ENCODE measurements around the gene RTN3. TPM values are rescaled to one million over a fixed set of nuclear protein-coding genes. Genes with fewer than 3 reads are reported as not detected.

Gene RTN3
- total RNA-seq, 1 experiment from 2014 or later, result 173 TPM

GRCh38 chr11:63671322-63672155, 9.8 kb upstream of the RTN3 start, which contains the start of gene ATL3:
ATL3 (minus strand) TSS chr11:63671376; CDS start chr11:63671335, 41 bp downstream.
- peaks cover 17 to 21% of the 10 kb centered on the region in 2 experiments for H3K4me1 Mint-ChIP-seq
- no peak within 1 kb of the TSS for H2BK20ac ChIP-seq (ENCODE audit: low read depth, low read length, poor library complexity, severe bottlenecking)
- no CpG with 5 or more reads among the region's 69 CpGs for WGBS (ENCODE audit: extremely low coverage, insufficient read length, low lambda C conversion rate)

More at GRCh38 chr11:63671322-63672155, 9.8 kb upstream of the RTN3 start, which contains the start of gene ATL3:
- Histone ChIP-seq H3K9ac (ENCODE audit: extremely low read depth, insufficient read length, low read length) (peak within 1 kb of the TSS; percentile 42), H4K8ac (replicated peaks; ENCODE audit: insufficient read length, low read depth, low read length) (no peak within 1 kb of the TSS), H3T11ph (ENCODE audit: low read length) (no peak within 1 kb of the TSS), H3K23me2 (ENCODE audit: insufficient read length, low read depth, low read length, poor library complexity, severe bottlenecking) (peaks cover 7% of the 10 kb centered on the region), H2BK120ac (ENCODE audit: low read depth, low read length, poor library complexity, severe bottlenecking) (no peak within 1 kb of the TSS), H3K56ac (ENCODE audit: insufficient read length, low read depth, low read length) (no peak within 1 kb of the TSS), H3K79me2 (ENCODE audit: insufficient read depth, low read length) (peaks cover 4% of the 10 kb centered on the region; the same call in 1 of the 2 replicates), H2AK5ac (ENCODE audit: insufficient read length, low read length) (no peak within 1 kb of the TSS), H2BK15ac (ENCODE audit: low read depth, low read length) (no peak within 1 kb of the TSS; the same call in 1 of the 2 replicates), H4K91ac (ENCODE audit: insufficient read length, low read depth, low read length) (no peak within 1 kb of the TSS), H4K20me1 (ENCODE audit: control insufficient read depth, insufficient read depth, insufficient read length) (no peaks in the 10 kb centered on the region), H3K4me2 (ENCODE audit: insufficient read depth, insufficient read length, low read length) (peak within 1 kb of the TSS; percentile 80), H2AFZ (ENCODE audit: low read length) (no peak within 1 kb of the TSS), H3K79me1 (ENCODE audit: insufficient read depth, low read depth, low read length, poor library complexity, severe bottlenecking) (peaks cover 8% of the 10 kb centered on the region), H3K27me3 (ENCODE audit: insufficient read depth, low read length) (no peaks in the 10 kb centered on the region), H3K4me1 (ENCODE audit: insufficient read depth, low read length) (no peaks in the 10 kb centered on the region; the same call in 1 of the 2 replicates), H3K14ac (ENCODE audit: insufficient read depth, low read length) (peak within 1 kb of the TSS; percentile 31; the same call in 1 of the 2 replicates), H2BK5ac (ENCODE audit: insufficient read length, low read length) (no peak within 1 kb of the TSS), H3K27ac (ENCODE audit: insufficient read length, low read depth, low read length) (no peak within 1 kb of the TSS), H2BK12ac (ENCODE audit: insufficient read length, low read depth, low read length) (no peak within 1 kb of the TSS), H3K18ac (ENCODE audit: insufficient read length, low read depth, low read length) (peak within 1 kb of the TSS; percentile 24), H4K5ac (ENCODE audit: insufficient read length, low read depth, low read length) (no peak within 1 kb of the TSS), H3K9me3 (ENCODE audit: control insufficient read depth, low read depth, low read length) (no peaks in the 10 kb centered on the region), H3K4ac (ENCODE audit: low read depth, low read length) (no peak within 1 kb of the TSS), H3K23ac (ENCODE audit: insufficient read length, low read depth, low read length) (no peak within 1 kb of the TSS)
- peak within 1 kb of the TSS; percentile 61 to 75 for H3K4me3 Mint-ChIP-seq
- H3K36me3 Mint-ChIP-seq (ENCODE audit: insufficient read depth in 1 of 3, low read depth in 3 of 3), result peaks cover 0 to 14% (median 3%) of the 10 kb centered on the region in 3 experiments; a peak in 5 of 7 replicates
- peaks cover 12% of the 10 kb centered on the region for H3K27me3 Mint-ChIP-seq (ENCODE audit: low read depth)
- TF ChIP-seq, protein P1, sequence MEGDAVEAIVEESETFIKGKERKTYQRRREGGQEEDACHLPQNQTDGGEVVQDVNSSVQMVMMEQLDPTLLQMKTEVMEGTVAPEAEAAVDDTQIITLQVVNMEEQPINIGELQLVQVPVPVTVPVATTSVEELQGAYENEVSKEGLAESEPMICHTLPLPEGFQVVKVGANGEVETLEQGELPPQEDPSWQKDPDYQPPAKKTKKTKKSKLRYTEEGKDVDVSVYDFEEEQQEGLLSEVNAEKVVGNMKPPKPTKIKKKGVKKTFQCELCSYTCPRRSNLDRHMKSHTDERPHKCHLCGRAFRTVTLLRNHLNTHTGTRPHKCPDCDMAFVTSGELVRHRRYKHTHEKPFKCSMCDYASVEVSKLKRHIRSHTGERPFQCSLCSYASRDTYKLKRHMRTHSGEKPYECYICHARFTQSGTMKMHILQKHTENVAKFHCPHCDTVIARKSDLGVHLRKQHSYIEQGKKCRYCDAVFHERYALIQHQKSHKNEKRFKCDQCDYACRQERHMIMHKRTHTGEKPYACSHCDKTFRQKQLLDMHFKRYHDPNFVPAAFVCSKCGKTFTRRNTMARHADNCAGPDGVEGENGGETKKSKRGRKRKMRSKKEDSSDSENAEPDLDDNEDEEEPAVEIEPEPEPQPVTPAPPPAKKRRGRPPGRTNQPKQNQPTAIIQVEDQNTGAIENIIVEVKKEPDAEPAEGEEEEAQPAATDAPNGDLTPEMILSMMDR (conservative IDR thresholded peaks at IDR 0.05), result no peak
- H3K27ac Mint-ChIP-seq, result no peak within 1 kb of the TSS; a peak in 2 of 7 replicates
- peaks cover 4 to 9% of the 10 kb centered on the region in 2 experiments; a peak in 3 of 5 replicates for H3K9me3 Mint-ChIP-seq
- peak; percentile 99 for DNase-seq
